AG10803 (cell line): ENCODE results near the gene IGSF9.

Experiments used
- DNase-seq: peaks from one replicate; pipeline ENCODE4 v3.0.0; 2010; ENCODE audit warnings: low read depth
- H3K4me3 ChIP-seq: 2 replicates; pipeline ENCODE4 v1.5.1; 2011; ENCODE audit warnings: mild to moderate bottlenecking, low read length, control low read depth
- CTCF ChIP-seq: conservative IDR thresholded peaks from 2 replicates; pipeline ENCODE4 v1.5.1; 2011; ENCODE audit warnings: mild to moderate bottlenecking, low read length, control low read depth, inconsistent platforms

The IGSF9 gene

GRCh38 chr1:159981351-159982055, 36.1 kb upstream of the IGSF9 start:
- no peak overlapping the region for H3K4me3 ChIP-seq
- no peak for TF ChIP-seq CTCF
- no peak for DNase-seq

GRCh38 chr1:159980786-159981185, 35.4 kb upstream of the IGSF9 start:
- no peak for TF ChIP-seq CTCF
- DNase-seq = no peak
- no peak overlapping the region for H3K4me3 ChIP-seq

GRCh38 chr1:159980076-159980475, 34.7 kb upstream of the IGSF9 start:
- no peak overlapping the region for H3K4me3 ChIP-seq
- TF ChIP-seq CTCF = no peak
- DNase-seq = no peak

GRCh38 chr1:159979257-159979656, 33.8 kb upstream of the IGSF9 start:
- no peak for DNase-seq
- no peak overlapping the region for H3K4me3 ChIP-seq
- no peak for TF ChIP-seq CTCF

GRCh38 chr1:159978107-159978398, 32.6 kb upstream of the IGSF9 start:
- no peak for TF ChIP-seq CTCF
- no peak for DNase-seq

GRCh38 chr1:159977364-159978106, 32.1 kb upstream of the IGSF9 start:
- TF ChIP-seq CTCF = no peak
- no peak overlapping the region for H3K4me3 ChIP-seq
- DNase-seq = no peak

More at GRCh38 chr1:159978107-159978398, 32.6 kb upstream of the IGSF9 start:
- no peak overlapping the region for H3K4me3 ChIP-seq

- H3K4me3 ChIP-seq = no peak overlapping the region
- TF ChIP-seq CTCF = no peak
- no peak for DNase-seq
Observed at GRCh38 chr1:159974350-159974965, 29.0 kb upstream of the IGSF9 start.
